ENCODE results near the gene DOP1A.

GRCh38 chr6:83057705-83058321, 9.7 kb upstream of the DOP1A start:
- TF ChIP-seq POLR2A (IDR thresholded peaks at IDR 0.05) (no peak), CTCF (IDR thresholded peaks at IDR 0.05) (peak in 1 of 2 donors; percentile 39), POLR2AphosphoS5 (IDR thresholded peaks at IDR 0.05) (no peak)
